ENCODE measurements around the gene RELL1.

Gene RELL1

GRCh38 chr4:37667197-37668100 is 18.7 kb downstream of the RELL1 start:
- no peak overlapping the region for H3K4me3 ChIP-seq (ENCODE audit: low read length)
- TF ChIP-seq CTCF (conservative IDR thresholded peaks at IDR 0.05; ENCODE audit: low read length), result no peak
- DNase-seq (ENCODE audit: low read depth), result no peak

- no peak overlapping the region for H3K4me3 ChIP-seq (ENCODE audit: low read length)
- TF ChIP-seq CTCF (conservative IDR thresholded peaks at IDR 0.05; ENCODE audit: low read length), result no peak
- peak; percentile 78 for DNase-seq (ENCODE audit: low read depth)
These were observed 19.5 kb downstream of the RELL1 start for GRCh38 chr4:37666625-37667071.

GRCh38 chr4:37665333-37666320 is 20.5 kb downstream of the RELL1 start:
- DNase-seq (ENCODE audit: low read depth), result no peak
- no peak overlapping the region for H3K4me3 ChIP-seq (ENCODE audit: low read length)

GRCh38 chr4:37664696-37665095 is 21.5 kb downstream of the RELL1 start:
- DNase-seq (ENCODE audit: low read depth), result no peak

More at GRCh38 chr4:37665333-37666320, 20.5 kb downstream of the RELL1 start:
- TF ChIP-seq CTCF (conservative IDR thresholded peaks at IDR 0.05; ENCODE audit: low read length), result no peak

GRCh38 chr4:37663552-37663951 is 22.6 kb downstream of the RELL1 start:
- H3K4me3 ChIP-seq (ENCODE audit: low read length), result no peak overlapping the region
- no peak for DNase-seq (ENCODE audit: low read depth)
- no peak for TF ChIP-seq CTCF (conservative IDR thresholded peaks at IDR 0.05; ENCODE audit: low read length)

More at GRCh38 chr4:37664696-37665095, 21.5 kb downstream of the RELL1 start:
- no peak overlapping the region for H3K4me3 ChIP-seq (ENCODE audit: low read length)
- no peak for TF ChIP-seq CTCF (conservative IDR thresholded peaks at IDR 0.05; ENCODE audit: low read length)

GRCh38 chr4:37662861-37663390 is 23.2 kb downstream of the RELL1 start:
- H3K4me3 ChIP-seq (ENCODE audit: low read length), result no peak overlapping the region
- TF ChIP-seq CTCF (conservative IDR thresholded peaks at IDR 0.05; ENCODE audit: low read length), result no peak
- no peak for DNase-seq (ENCODE audit: low read depth)
